ENCODE measurements around the gene PAQR9. TPM values are rescaled to one million over a fixed set of nuclear protein-coding genes. Genes with fewer than 3 reads are reported as not detected.

PAQR9 gene
- total RNA-seq, 1 experiment from 2014 or later: not detected

DNA sequence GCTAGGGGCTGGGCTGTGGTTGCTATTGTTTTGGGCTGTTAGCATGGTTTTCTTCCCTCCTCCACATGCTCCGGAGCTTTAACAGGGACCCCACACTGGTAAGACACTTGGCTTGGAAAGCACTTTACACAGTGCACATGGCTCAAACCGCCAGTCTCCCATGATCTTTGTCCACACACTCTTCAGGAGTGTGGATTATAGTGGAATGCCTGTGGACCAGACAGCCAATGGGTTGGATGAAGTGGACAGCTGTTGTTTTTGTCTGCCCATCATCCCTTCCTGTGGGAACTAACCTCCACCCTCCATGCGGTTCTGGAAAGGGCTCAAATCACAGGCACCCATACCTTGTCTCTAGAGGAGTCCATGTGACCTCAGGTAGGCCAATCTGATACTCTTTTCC lies 10.0 kb downstream of the PAQR9 start:
- TF ChIP-seq, protein P1, sequence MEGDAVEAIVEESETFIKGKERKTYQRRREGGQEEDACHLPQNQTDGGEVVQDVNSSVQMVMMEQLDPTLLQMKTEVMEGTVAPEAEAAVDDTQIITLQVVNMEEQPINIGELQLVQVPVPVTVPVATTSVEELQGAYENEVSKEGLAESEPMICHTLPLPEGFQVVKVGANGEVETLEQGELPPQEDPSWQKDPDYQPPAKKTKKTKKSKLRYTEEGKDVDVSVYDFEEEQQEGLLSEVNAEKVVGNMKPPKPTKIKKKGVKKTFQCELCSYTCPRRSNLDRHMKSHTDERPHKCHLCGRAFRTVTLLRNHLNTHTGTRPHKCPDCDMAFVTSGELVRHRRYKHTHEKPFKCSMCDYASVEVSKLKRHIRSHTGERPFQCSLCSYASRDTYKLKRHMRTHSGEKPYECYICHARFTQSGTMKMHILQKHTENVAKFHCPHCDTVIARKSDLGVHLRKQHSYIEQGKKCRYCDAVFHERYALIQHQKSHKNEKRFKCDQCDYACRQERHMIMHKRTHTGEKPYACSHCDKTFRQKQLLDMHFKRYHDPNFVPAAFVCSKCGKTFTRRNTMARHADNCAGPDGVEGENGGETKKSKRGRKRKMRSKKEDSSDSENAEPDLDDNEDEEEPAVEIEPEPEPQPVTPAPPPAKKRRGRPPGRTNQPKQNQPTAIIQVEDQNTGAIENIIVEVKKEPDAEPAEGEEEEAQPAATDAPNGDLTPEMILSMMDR (IDR thresholded peaks at IDR 0.05; ENCODE audit: unreplicated experiment): no peak
- no peak for DNase-seq (ENCODE audit: unreplicated experiment)
- peaks cover under 1% of the 10 kb centered on the region for H3K4me1 Mint-ChIP-seq (ENCODE audit: insufficient read depth, unreplicated experiment)
- POLR2A ChIA-PET: interaction anchor here (0.5 to 0.7 kb wide), 3 partner anchors 9 to 473 kb away, joined by 3 read pairs; no protein-coding TSS in a partner anchor
- BruUV-seq (replicated peaks): no TSS peak
- no peak overlapping the region for H3K27ac Mint-ChIP-seq (ENCODE audit: low read depth, unreplicated experiment)
- intact Hi-C loops (cut with micrococcal nuclease): no loop called here
- peaks cover 14% of the 10 kb centered on the region for H3K27me3 Mint-ChIP-seq (ENCODE audit: insufficient read depth, unreplicated experiment)
- no peaks in the 10 kb centered on the region for H3K9me3 Mint-ChIP-seq (ENCODE audit: unreplicated experiment)
- no peak overlapping the region for H3K4me3 Mint-ChIP-seq (ENCODE audit: unreplicated experiment)
- H3K36me3 Mint-ChIP-seq (ENCODE audit: insufficient read depth, unreplicated experiment): no peaks in the 10 kb centered on the region
- CTCF ChIA-PET: interaction anchor here (0.7 to 1.1 kb wide), 3 partner anchors 9 to 24 kb away, joined by 3 read pairs; no protein-coding TSS in a partner anchor

DNA sequence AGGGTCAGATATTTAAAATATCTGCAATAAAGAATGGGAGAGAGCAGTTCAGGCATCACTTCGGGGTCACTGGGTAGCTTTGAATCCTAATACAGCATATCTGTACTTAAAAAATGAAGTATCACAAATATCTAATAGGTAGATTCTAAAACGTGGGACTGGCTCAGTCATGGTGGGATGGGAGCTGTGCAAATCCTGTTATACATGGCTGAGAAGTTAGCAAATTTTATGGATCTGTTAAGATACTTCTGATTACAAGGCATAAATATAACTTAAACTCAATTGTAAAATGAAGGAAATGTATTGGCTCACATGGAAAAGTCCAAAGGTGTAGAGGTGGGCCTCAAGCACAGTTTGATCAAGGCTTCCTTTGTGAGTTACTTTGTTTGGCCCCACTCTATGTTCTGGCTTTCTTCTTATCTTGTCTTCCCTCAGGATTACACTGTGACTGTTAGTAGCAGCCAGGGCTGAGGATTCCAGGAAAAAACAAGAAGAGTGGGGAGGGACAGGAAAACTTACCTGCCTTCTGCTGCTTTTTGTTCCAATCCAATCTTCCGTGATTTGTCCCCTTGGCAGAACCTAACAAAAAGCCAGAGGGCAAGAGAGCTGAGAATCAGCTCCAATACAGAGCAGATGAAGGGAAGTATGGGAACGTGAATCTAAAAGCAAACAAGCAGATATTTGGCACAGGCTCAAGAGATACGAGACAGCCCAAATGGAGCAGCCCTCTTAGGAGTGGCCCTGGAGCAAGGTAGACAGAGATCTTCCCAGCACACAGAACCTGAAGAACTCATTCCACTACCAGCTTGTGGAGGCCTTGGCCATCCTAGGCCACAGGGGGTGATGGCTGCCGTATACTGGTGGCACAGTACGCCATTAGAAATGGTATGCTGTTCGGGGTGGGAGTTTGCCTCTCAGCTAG lies 10.9 kb downstream of the PAQR9 start:
- intact Hi-C loops (cut with micrococcal nuclease): no loop called here
- Mint-ChIP-seq H3K27ac (ENCODE audit: low read depth, unreplicated experiment) (no peak overlapping the region), H3K36me3 (ENCODE audit: insufficient read depth, unreplicated experiment) (no peaks in the 10 kb centered on the region), H3K4me3 (ENCODE audit: unreplicated experiment) (no peak overlapping the region), H3K9me3 (ENCODE audit: unreplicated experiment) (no peaks in the 10 kb centered on the region), H3K4me1 (ENCODE audit: insufficient read depth, unreplicated experiment) (no peaks in the 10 kb centered on the region), H3K27me3 (ENCODE audit: insufficient read depth, unreplicated experiment) (peaks cover 14% of the 10 kb centered on the region)
- CTCF ChIA-PET: interaction anchor here (0.8 to 2.1 kb wide), 4 partner anchors 8 to 124 kb away, joined by 3 to 9 read pairs (median 4); no protein-coding TSS in a partner anchor
- DNase-seq (ENCODE audit: unreplicated experiment): no peak
- BruUV-seq (replicated peaks): no TSS peak
- POLR2A ChIA-PET: no interaction called here
- TF ChIP-seq, protein P1 (IDR thresholded peaks at IDR 0.05; ENCODE audit: unreplicated experiment): no peak

DNA sequence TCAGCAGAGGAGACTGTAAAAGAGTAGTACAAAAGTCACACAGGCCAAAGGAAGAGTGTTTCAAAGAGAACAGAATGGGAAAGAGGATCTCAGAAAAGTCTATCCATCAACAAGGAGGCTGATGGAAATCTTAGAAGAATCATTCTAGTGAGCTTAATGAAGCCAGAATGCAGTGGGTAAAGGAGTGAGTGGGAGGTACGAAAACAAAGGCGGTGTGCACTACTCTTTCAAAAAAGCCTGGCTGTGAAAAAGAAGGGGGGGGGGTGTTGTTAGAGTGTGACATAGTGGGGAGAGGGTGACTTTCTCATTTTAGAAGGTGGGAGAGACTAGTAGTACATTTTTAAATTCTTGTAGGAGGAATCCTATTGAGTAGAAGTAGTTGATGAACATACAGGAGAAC lies 11.7 kb downstream of the PAQR9 start:
- TF ChIP-seq, protein P1 (IDR thresholded peaks at IDR 0.05; ENCODE audit: unreplicated experiment): no peak
- Mint-ChIP-seq H3K4me3 (ENCODE audit: unreplicated experiment) (no peak overlapping the region), H3K27me3 (ENCODE audit: insufficient read depth, unreplicated experiment) (peaks cover 14% of the 10 kb centered on the region), H3K9me3 (ENCODE audit: unreplicated experiment) (no peaks in the 10 kb centered on the region), H3K27ac (ENCODE audit: low read depth, unreplicated experiment) (no peak overlapping the region), H3K4me1 (ENCODE audit: insufficient read depth, unreplicated experiment) (no peaks in the 10 kb centered on the region), H3K36me3 (ENCODE audit: insufficient read depth, unreplicated experiment) (no peaks in the 10 kb centered on the region)
- POLR2A ChIA-PET: no interaction called here
- no TSS peak for BruUV-seq (replicated peaks)
- CTCF ChIA-PET: interaction anchor here (0.6 to 2.1 kb wide), 3 partner anchors 14 to 123 kb away, joined by 3 to 9 read pairs (median 4); no protein-coding TSS in a partner anchor
- DNase-seq (ENCODE audit: unreplicated experiment): no peak
- intact Hi-C loops (cut with micrococcal nuclease): no loop called here

DNA sequence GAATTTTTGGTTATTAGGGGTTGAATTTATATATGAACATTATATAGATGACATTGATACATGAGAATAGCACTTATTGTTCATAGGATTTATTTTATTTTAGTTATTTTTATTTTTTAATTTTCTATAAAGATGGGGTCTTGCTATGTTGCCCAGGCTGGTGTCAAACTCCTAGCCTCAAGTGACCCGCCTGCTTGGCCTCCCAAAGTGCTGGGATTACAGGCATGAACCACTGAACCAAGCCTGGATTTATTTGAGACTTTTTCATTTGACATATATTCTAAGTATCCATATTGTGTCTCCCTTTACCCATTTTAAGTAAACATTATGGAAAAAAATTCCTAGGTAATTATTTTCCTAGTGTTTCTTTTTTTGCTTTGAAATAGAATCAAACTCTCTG lies 12.5 kb downstream of the PAQR9 start:
- Mint-ChIP-seq H3K4me1 (ENCODE audit: insufficient read depth, unreplicated experiment) (no peaks in the 10 kb centered on the region), H3K36me3 (ENCODE audit: insufficient read depth, unreplicated experiment) (no peaks in the 10 kb centered on the region), H3K9me3 (ENCODE audit: unreplicated experiment) (no peaks in the 10 kb centered on the region), H3K27me3 (ENCODE audit: insufficient read depth, unreplicated experiment) (peaks cover 14% of the 10 kb centered on the region), H3K4me3 (ENCODE audit: unreplicated experiment) (no peak overlapping the region), H3K27ac (ENCODE audit: low read depth, unreplicated experiment) (no peak overlapping the region)
- ChIA-PET CTCF (interaction anchor here (0.6 to 2.1 kb wide), 2 partner anchors 108 to 123 kb away, joined by 4 to 9 read pairs; no protein-coding TSS in a partner anchor), POLR2A (interaction anchor here (0.8 kb wide), 1 partner anchor 31 kb away, joined by 3 read pairs; no protein-coding TSS in a partner anchor)
- DNase-seq (ENCODE audit: unreplicated experiment): no peak
- BruUV-seq (replicated peaks): no TSS peak
- TF ChIP-seq, protein P1 (IDR thresholded peaks at IDR 0.05; ENCODE audit: unreplicated experiment): no peak
- intact Hi-C loops (cut with micrococcal nuclease): no loop called here
